ENCODE measurements around the gene ZBTB9.

The ZBTB9 gene

GRCh38 chr6:33450434-33450833 lies 3.9 kb upstream of the ZBTB9 start:
- no peaks in the 10 kb centered on the region for H3K9me3 ChIP-seq (ENCODE audit: severe bottlenecking)
- H3K27ac ChIP-seq (ENCODE audit: poor library complexity, severe bottlenecking) = no peak overlapping the region
- peaks cover 2% of the 10 kb centered on the region for H3K4me1 ChIP-seq (ENCODE audit: insufficient read depth, poor library complexity, severe bottlenecking)
- peaks cover 13% of the 10 kb centered on the region; the same call in 1 of the 2 replicates for H3K36me3 ChIP-seq (ENCODE audit: low read depth)
- ATAC-seq (ENCODE audit: low read depth) (no peak), DNase-seq (ENCODE audit: low spot score) (no peak)
- no peaks in the 10 kb centered on the region for H3K27me3 ChIP-seq (ENCODE audit: insufficient read depth, poor library complexity, severe bottlenecking)
- TF ChIP-seq, protein P1, sequence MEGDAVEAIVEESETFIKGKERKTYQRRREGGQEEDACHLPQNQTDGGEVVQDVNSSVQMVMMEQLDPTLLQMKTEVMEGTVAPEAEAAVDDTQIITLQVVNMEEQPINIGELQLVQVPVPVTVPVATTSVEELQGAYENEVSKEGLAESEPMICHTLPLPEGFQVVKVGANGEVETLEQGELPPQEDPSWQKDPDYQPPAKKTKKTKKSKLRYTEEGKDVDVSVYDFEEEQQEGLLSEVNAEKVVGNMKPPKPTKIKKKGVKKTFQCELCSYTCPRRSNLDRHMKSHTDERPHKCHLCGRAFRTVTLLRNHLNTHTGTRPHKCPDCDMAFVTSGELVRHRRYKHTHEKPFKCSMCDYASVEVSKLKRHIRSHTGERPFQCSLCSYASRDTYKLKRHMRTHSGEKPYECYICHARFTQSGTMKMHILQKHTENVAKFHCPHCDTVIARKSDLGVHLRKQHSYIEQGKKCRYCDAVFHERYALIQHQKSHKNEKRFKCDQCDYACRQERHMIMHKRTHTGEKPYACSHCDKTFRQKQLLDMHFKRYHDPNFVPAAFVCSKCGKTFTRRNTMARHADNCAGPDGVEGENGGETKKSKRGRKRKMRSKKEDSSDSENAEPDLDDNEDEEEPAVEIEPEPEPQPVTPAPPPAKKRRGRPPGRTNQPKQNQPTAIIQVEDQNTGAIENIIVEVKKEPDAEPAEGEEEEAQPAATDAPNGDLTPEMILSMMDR (IDR thresholded peaks at IDR 0.05; ENCODE audit: poor library complexity, severe bottlenecking) = no peak
- no peak overlapping the region for H3K4me3 ChIP-seq (ENCODE audit: severe bottlenecking)

DNA sequence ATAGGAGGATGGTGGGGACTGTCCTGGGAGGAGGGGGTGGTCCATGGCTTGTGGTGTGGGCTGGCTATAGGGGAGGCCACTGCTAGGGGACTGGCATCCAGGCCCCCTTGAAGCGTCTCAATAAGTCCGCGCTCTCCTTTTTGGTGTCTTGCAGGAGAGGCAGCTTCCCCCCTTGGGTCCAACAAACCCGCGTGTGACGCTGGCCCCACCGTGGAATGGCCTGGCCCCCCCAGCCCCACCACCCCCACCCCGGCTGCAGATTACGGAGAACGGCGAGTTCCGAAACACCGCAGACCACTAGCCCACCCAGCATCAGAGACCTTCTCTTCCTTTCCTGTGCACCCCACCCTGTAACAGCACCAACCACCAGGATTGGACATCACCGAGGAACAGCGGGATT lies 2.8 kb upstream of the ZBTB9 start:
- no peaks in the 10 kb centered on the region for H3K9me3 ChIP-seq (ENCODE audit: severe bottlenecking)
- no peaks in the 10 kb centered on the region for H3K27me3 ChIP-seq (ENCODE audit: insufficient read depth, poor library complexity, severe bottlenecking)
- peaks cover 18% of the 10 kb centered on the region for H3K36me3 ChIP-seq (ENCODE audit: low read depth)
- no peak overlapping the region for H3K27ac ChIP-seq (ENCODE audit: poor library complexity, severe bottlenecking)
- peaks cover 3% of the 10 kb centered on the region for H3K4me1 ChIP-seq (ENCODE audit: insufficient read depth, poor library complexity, severe bottlenecking)
- DNase-seq (ENCODE audit: low spot score) (no peak), ATAC-seq (ENCODE audit: low read depth) (no peak)
- H3K4me3 ChIP-seq (ENCODE audit: severe bottlenecking) = no peak overlapping the region
- TF ChIP-seq, protein P1 (IDR thresholded peaks at IDR 0.05; ENCODE audit: poor library complexity, severe bottlenecking) = no peak

DNA sequence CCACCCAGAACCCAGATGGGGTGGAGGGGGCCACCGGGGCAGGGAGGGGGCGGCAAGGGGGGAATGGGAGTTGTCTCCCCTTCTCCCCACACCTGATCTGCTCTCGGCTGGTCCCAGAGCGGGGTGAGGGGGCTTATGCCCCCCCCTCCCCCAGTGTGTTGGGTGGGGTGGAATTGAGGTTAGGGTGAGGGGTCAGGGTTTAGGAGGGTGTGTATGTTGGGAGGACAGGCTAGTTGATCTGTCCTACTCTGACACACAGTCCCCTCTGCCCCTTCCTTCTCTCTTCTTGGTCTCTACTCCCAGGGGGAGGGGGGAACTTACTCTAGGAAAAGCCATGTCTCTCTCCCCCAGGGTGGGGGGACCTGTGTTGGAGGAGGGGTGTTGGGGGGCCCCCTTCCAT lies 1.9 kb upstream of the ZBTB9 start:
- no peaks in the 10 kb centered on the region for H3K9me3 ChIP-seq (ENCODE audit: severe bottlenecking)
- no peak overlapping the region for H3K27ac ChIP-seq (ENCODE audit: poor library complexity, severe bottlenecking)
- no peak for ATAC-seq (ENCODE audit: low read depth)
- H3K27me3 ChIP-seq (ENCODE audit: insufficient read depth, poor library complexity, severe bottlenecking) = no peaks in the 10 kb centered on the region
- TF ChIP-seq, protein P1 (IDR thresholded peaks at IDR 0.05; ENCODE audit: poor library complexity, severe bottlenecking) = no peak
- peaks cover 17% of the 10 kb centered on the region for H3K36me3 ChIP-seq (ENCODE audit: low read depth)
- no peak overlapping the region for H3K4me3 ChIP-seq (ENCODE audit: severe bottlenecking)
- peaks cover 3% of the 10 kb centered on the region for H3K4me1 ChIP-seq (ENCODE audit: insufficient read depth, poor library complexity, severe bottlenecking)
- DNase-seq (ENCODE audit: low spot score) = no peak

DNA sequence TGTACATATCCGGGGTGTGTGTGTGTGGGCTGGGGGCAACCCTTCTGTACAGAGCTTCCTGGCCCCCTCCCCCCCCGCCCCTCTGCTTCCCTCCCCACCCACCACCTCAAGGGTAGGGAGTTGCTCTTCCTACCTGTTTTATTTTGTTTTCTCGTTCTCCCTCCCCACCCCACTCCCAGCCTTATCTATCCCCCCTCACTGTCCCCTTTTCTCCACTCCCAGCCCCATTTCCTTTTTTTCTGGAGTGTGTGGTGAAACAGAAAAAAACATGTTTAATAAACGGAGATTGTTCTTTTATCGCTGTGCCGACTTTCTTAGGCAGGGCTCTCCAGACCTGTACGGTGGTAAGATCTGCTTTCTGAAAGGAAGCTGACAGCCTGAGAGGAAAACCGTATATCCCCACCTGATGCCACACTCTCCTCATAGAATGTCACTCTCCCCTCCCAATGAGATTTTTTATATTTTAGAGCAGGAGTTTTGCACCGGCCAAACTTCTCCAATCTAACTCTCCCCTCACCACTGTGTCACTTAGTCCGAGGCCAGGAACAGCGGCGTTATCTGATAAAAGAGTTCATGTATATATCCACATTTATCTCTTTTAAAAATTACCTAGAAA lies 875 bp upstream of the ZBTB9 start:
- no peak for DNase-seq (ENCODE audit: low spot score)
- Histone ChIP-seq H3K9me3 (ENCODE audit: severe bottlenecking) (no peaks in the 10 kb centered on the region), H3K27me3 (ENCODE audit: insufficient read depth, poor library complexity, severe bottlenecking) (no peaks in the 10 kb centered on the region), H3K36me3 (ENCODE audit: low read depth) (peaks cover 17% of the 10 kb centered on the region), H3K27ac (ENCODE audit: poor library complexity, severe bottlenecking) (peak overlapping the region; percentile 32), H3K4me1 (ENCODE audit: insufficient read depth, poor library complexity, severe bottlenecking) (peaks cover 3% of the 10 kb centered on the region), H3K4me3 (ENCODE audit: severe bottlenecking) (peak overlapping the region; percentile 54)
- ATAC-seq (ENCODE audit: low read depth) = no peak
- TF ChIP-seq, protein P1 (IDR thresholded peaks at IDR 0.05; ENCODE audit: poor library complexity, severe bottlenecking) = no peak

GRCh38 chr6:33455051-33455450 lies 675 bp downstream of the ZBTB9 start:
- TF ChIP-seq, protein P1 (IDR thresholded peaks at IDR 0.05; ENCODE audit: poor library complexity, severe bottlenecking) = no peak
- H3K4me3 ChIP-seq (ENCODE audit: severe bottlenecking) = peak overlapping the region; percentile 54
- no peaks in the 10 kb centered on the region for H3K27me3 ChIP-seq (ENCODE audit: insufficient read depth, poor library complexity, severe bottlenecking)
- ATAC-seq (ENCODE audit: low read depth) (no peak), DNase-seq (ENCODE audit: low spot score) (no peak)
- peaks cover 3% of the 10 kb centered on the region for H3K4me1 ChIP-seq (ENCODE audit: insufficient read depth, poor library complexity, severe bottlenecking)
- no peaks in the 10 kb centered on the region for H3K9me3 ChIP-seq (ENCODE audit: severe bottlenecking)
- peak overlapping the region; percentile 32 for H3K27ac ChIP-seq (ENCODE audit: poor library complexity, severe bottlenecking)
- H3K36me3 ChIP-seq (ENCODE audit: low read depth) = peaks cover 17% of the 10 kb centered on the region
